Dedifferentiated amniotic fluid mesenchymal stem cell (primary cell): Measurements from ENCODE around the gene MGST2.
A peak's percentile ranks its signal among the peaks of the same experiment; 100 is the strongest.

ENCODE experiments used
- DNase-seq: peaks from one replicate; pipeline ENCODE4 v3.0.0-alpha.2; 2016; ENCODE audit errors: extremely low spot score

MGST2 gene

GRCh38 chr4:139738846-139739613 lies 73.4 kb downstream of the MGST2 start:
- DNase-seq: no peak

- DNase-seq: no peak
Observed at GRCh38 chr4:139740121-139740520, 74.5 kb downstream of the MGST2 start.

GRCh38 chr4:139740531-139741041 lies 75.0 kb downstream of the MGST2 start:
- peak; percentile 85 for DNase-seq

GRCh38 chr4:139743027-139743426 lies 77.4 kb downstream of the MGST2 start:
- DNase-seq: no peak

GRCh38 chr4:139744232-139744631 lies 78.6 kb downstream of the MGST2 start:
- DNase-seq: no peak

GRCh38 chr4:139745111-139745639 lies 79.6 kb downstream of the MGST2 start:
- no peak for DNase-seq

GRCh38 chr4:139746431-139747171 lies 81.0 kb downstream of the MGST2 start:
- DNase-seq: no peak

GRCh38 chr4:139749338-139749737 lies 83.7 kb downstream of the MGST2 start:
- no peak for DNase-seq

- no peak for DNase-seq
Observed at GRCh38 chr4:139749835-139750498, 84.3 kb downstream of the MGST2 start.

GRCh38 chr4:139753686-139754085 lies 88.1 kb downstream of the MGST2 start:
- DNase-seq: no peak
